HepG2 (cell line): ENCODE measurements around the gene BAIAP2L1. TPM values are rescaled to one million over a fixed set of nuclear protein-coding genes. Genes with fewer than 3 reads are reported as not detected.

ENCODE experiments used
- ARID2 ChIP-seq: sonication (generic); formaldehyde crosslinking; IDR thresholded peaks from 2 replicates; pipeline ENCODE4 v1.8.1; 2022; ENCODE audit warnings: mild to moderate bottlenecking, missing genetic modification reagents, borderline replicate concordance
- BCL3 ChIP-seq: sonication (generic); formaldehyde crosslinking; IDR thresholded peaks from 2 replicates; pipeline ENCODE4 v1.5.1; 2020; ENCODE audit warnings: mild to moderate bottlenecking, missing genetic modification reagents, moderate library complexity
- BHLHE40 ChIP-seq: IDR thresholded peaks from 2 replicates; pipeline ENCODE4 v1.6.1; 2011; ENCODE audit warnings: low read length, improper control_type of control experiment
- EEA1 ChIP-seq: sonication (generic); formaldehyde crosslinking; IDR thresholded peaks from 2 replicates; pipeline ENCODE4 v1.5.1; 2020; ENCODE audit warnings: mild to moderate bottlenecking, missing genetic modification reagents, borderline replicate concordance
- HNRNPL ChIP-seq: fragments of 200-400 bp; formaldehyde crosslinking; IDR thresholded peaks from 2 replicates; pipeline ENCODE4 v1.6.1; 2017; ENCODE audit warnings: mild to moderate bottlenecking, low read depth, low read length
- RELA ChIP-seq: sonication (generic); formaldehyde crosslinking; IDR thresholded peaks from 2 replicates; pipeline ENCODE4 v1.4.0; 2020; ENCODE audit warnings: missing genetic modification reagents
- RERE ChIP-seq: IDR thresholded peaks from 2 replicates; pipeline ENCODE4 v1.6.1; 2016; ENCODE audit warnings: low read depth, missing genetic modification reagents, missing compliant biosample characterization
- RFX1 ChIP-seq: fragments of 450-650 bp; IDR thresholded peaks from 2 replicates; pipeline ENCODE4 v1.6.1; 2017
- RNF2 ChIP-seq: fragments of 450-650 bp; conservative IDR thresholded peaks from 2 replicates; pipeline ENCODE4 v1.6.1; 2016; ENCODE audit warnings: low read depth
- TFE3 ChIP-seq: IDR thresholded peaks from 2 replicates; pipeline ENCODE4 v1.6.1; 2016
- TSC22D2 ChIP-seq: sonication (generic); formaldehyde crosslinking; IDR thresholded peaks from 2 replicates; pipeline ENCODE4 v1.5.1; 2020; ENCODE audit warnings: missing genetic modification reagents, mild to moderate bottlenecking, borderline replicate concordance
- ZBTB39 ChIP-seq: sonication (generic); formaldehyde crosslinking; IDR thresholded peaks from 2 replicates; pipeline ENCODE4 v1.5.0; 2020; ENCODE audit warnings: missing genetic modification reagents
- ZNF274 ChIP-seq: sonication (generic); formaldehyde crosslinking; IDR thresholded peaks from 2 replicates; pipeline ENCODE4 v1.5.1; 2020; ENCODE audit warnings: mild to moderate bottlenecking, missing genetic modification reagents
- ZNF280D ChIP-seq: sonication (generic); formaldehyde crosslinking; IDR thresholded peaks from 2 replicates; pipeline ENCODE4 v1.5.1; 2020; ENCODE audit warnings: mild to moderate bottlenecking, missing genetic modification reagents
- ZNF326 ChIP-seq: sonication (generic); formaldehyde crosslinking; IDR thresholded peaks from 2 replicates; pipeline ENCODE4 v1.4.0; 2020; ENCODE audit warnings: missing genetic modification reagents, borderline replicate concordance
- polyA plus RNA-seq, 8 experiments: library from polyadenylated mRNA; depleted of rRNA in 3 of 8; stranded (reverse) in 7 of 8; unstranded in 1 of 8; fragments of >200 nt; fragmentation: Illumina TruSeq in 4 of 8; extraction: Trizol in 4 of 8; gene quantifications; 2 replicates each; pipeline versions ENCODE4 v1.2.1 to v1.2.3, GENCODE V29; 2011 to 2016; ENCODE audit warnings: low read depth in 4 of 8, missing spikeins in 1 of 8, mixed read lengths in 1 of 8; ENCODE audit not compliant: insufficient read depth in 1 of 8
- total RNA-seq, 5 experiments: library from RNA; depleted of rRNA; stranded (reverse); fragments of >200 nt; fragmentation: Illumina TruSeq; extraction: Trizol; gene quantifications; 2 replicates each; pipeline ENCODE4 v1.2.3, GENCODE V29; 2016; ENCODE audit warnings: low read depth in 1 of 5

The BAIAP2L1 gene
- total and polyA plus RNA-seq, 2 of the 13 experiments (the other 11 are each of a cell fraction or from before 2014, with no cell fraction given) = 13.0 to 21.5 TPM

GRCh38 chr7:98300595-98301372 is 100.1 kb downstream of the BAIAP2L1 start (continued):
- TF ChIP-seq RFX1 (no peak), TSC22D2 (CRISPR knock-in tag) (no peak), RELA (CRISPR knock-in tag) (no peak), HNRNPL (no peak), ZBTB39 (CRISPR knock-in tag) (0 out of 2 replicates have a peak, but pooled peaks have one; percentile 48), ZNF274 (CRISPR knock-in tag) (no peak), ZNF326 (no peak), RERE (CRISPR knock-in tag) (peak; percentile 67; the same call in 1 of the 2 replicates), RNF2 (no peak), TFE3 (CRISPR knock-in tag) (peak; percentile 98), BHLHE40 (peak; percentile 35; the same call in 1 of the 2 replicates), EEA1 (CRISPR knock-in tag) (no peak), ARID2 (no peak), BCL3 (no peak; the same call in 1 of the 2 replicates), ZNF280D (no peak)
